ENCODE results near the gene ALDH6A1.

The ALDH6A1 gene

GRCh38 chr14:74049876-74050495, 34.3 kb downstream of the ALDH6A1 start:
- no peak for DNase-seq (ENCODE audit: low read depth)

GRCh38 chr14:74048281-74048680, 36.0 kb downstream of the ALDH6A1 start:
- DNase-seq (ENCODE audit: low read depth) = no peak

GRCh38 chr14:74045522-74045921, 38.7 kb downstream of the ALDH6A1 start:
- DNase-seq (ENCODE audit: low read depth) = no peak

GRCh38 chr14:74042296-74042695, 42.0 kb downstream of the ALDH6A1 start:
- no peak for DNase-seq (ENCODE audit: low read depth)

- DNase-seq (ENCODE audit: low read depth) = peak; percentile 34
Observed at GRCh38 chr14:74038020-74038859, 46.0 kb downstream of the ALDH6A1 start.

- peak; percentile 38 for DNase-seq (ENCODE audit: low read depth)
Observed at GRCh38 chr14:74035556-74035955, 48.7 kb downstream of the ALDH6A1 start.

GRCh38 chr14:74034572-74034971, 49.7 kb downstream of the ALDH6A1 start:
- no peak for DNase-seq (ENCODE audit: low read depth)

GRCh38 chr14:74029136-74029535, 55.1 kb downstream of the ALDH6A1 start:
- no peak for DNase-seq (ENCODE audit: low read depth)

GRCh38 chr14:74022346-74022745, 61.9 kb downstream of the ALDH6A1 start:
- DNase-seq (ENCODE audit: low read depth) = no peak

- no peak for DNase-seq (ENCODE audit: low read depth)
Observed at GRCh38 chr14:74019408-74020137, 64.7 kb downstream of the ALDH6A1 start.

- DNase-seq (ENCODE audit: low read depth) = peak; percentile 38
Observed at GRCh38 chr14:74018586-74019407, 65.5 kb downstream of the ALDH6A1 start, which contains the start of the genes BBOF1 and ENTPD5. Gene BBOF1 (plus strand): TSS chr14:74019349. CDS start chr14:74019479, 130 bp downstream. Gene ENTPD5 (minus strand): TSS chr14:74019288. CDS start chr14:73988102, 31,186 bp downstream.

GRCh38 chr14:74018174-74018585, 66.1 kb downstream of the ALDH6A1 start:
- peak; percentile 30 for DNase-seq (ENCODE audit: low read depth)

GRCh38 chr14:74015963-74016362, 68.3 kb downstream of the ALDH6A1 start:
- no peak for DNase-seq (ENCODE audit: low read depth)

- DNase-seq (ENCODE audit: low read depth) = no peak
Observed at GRCh38 chr14:74015176-74015575, 69.1 kb downstream of the ALDH6A1 start.

GRCh38 chr14:74014299-74014698, 70.0 kb downstream of the ALDH6A1 start:
- no peak for DNase-seq (ENCODE audit: low read depth)

- no peak for DNase-seq (ENCODE audit: low read depth)
Observed at GRCh38 chr14:74008843-74009499, 75.3 kb downstream of the ALDH6A1 start.
